Measurements from ENCODE around the gene RHOT2.
A peak's percentile ranks its signal among the peaks of the same experiment; 100 is the strongest.
"Not testable (repeated sequence)": the region's sequence is repeated elsewhere in the genome, so short reads cannot be mapped to it uniquely, and the experiment has no call there.

RHOT2 gene

DNA sequence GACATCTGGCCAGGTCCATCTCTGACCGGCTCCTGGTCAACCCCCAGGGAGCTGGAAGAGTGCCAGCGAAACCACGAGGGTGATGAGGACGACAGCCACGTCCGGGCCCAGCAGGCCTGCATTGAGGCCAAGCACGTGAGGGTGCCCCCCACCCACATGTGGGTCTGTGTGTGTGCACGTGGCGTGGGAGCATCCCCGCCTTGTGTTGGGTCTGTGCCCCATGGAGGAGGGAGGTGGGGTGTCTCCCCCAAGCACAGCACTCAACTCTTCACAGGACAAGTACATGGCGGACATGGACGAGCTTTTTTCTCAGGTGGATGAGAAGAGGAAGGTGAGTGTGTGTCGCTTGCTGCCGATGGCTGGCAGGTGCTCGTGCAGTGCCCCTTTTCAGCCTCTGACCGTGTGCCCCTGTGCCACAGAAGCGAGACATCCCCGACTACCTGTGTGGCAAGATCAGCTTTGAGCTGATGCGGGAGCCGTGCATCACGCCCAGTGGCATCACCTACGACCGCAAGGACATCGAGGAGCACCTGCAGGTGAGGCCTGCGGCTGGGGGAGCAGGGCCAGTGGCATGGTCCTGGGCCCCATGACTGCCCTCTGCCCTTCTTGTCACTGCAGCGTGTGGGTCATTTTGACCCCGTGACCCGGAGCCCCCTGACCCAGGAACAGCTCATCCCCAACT lies 14.0 kb downstream of the RHOT2 start:
- no peak for DNase-seq (ENCODE audit: low spot score)

DNA sequence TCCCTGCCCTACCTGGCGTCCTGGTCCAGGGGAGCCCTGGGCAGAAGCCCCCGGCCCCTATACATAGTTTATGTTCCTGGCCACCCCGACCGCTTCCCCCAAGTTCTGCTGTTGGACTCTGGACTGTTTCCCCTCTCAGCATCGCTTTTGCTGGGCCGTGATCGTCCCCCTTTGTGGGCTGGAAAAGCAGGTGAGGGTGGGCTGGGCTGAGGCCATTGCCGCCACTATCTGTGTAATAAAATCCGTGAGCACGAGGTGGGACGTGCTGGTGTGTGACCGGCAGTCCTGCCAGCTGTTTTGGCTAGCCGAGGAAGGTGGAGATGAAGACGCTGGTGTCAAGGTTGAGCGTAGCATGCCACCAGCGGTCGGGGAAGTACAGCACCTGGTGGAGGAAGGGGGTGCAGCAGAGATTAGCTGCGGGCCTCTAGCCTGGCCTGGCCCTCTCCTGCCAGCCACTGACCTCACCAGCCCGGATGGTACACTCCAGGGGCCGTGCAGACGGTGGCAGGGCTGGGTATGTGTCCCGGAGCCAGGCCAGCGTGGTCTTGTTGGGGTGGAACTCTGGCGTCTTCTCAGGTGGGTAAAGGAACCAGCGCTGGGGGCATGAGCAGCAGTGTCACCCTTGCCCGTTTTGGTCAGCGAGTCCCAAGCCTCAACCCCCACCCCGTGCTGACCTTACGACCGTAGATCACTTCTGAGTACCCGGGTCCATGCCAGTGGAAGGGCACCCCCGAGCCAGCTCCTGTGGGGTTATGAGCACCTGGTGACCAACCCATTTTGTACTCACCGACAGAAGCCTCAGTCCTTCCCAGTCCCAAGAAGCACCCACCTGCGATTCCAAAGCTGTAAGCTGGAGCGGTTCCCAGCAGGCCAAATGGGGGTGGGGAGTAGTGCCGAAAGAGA lies 14.8 kb downstream of the RHOT2 start:
- no peak for DNase-seq (ENCODE audit: low spot score)

DNA sequence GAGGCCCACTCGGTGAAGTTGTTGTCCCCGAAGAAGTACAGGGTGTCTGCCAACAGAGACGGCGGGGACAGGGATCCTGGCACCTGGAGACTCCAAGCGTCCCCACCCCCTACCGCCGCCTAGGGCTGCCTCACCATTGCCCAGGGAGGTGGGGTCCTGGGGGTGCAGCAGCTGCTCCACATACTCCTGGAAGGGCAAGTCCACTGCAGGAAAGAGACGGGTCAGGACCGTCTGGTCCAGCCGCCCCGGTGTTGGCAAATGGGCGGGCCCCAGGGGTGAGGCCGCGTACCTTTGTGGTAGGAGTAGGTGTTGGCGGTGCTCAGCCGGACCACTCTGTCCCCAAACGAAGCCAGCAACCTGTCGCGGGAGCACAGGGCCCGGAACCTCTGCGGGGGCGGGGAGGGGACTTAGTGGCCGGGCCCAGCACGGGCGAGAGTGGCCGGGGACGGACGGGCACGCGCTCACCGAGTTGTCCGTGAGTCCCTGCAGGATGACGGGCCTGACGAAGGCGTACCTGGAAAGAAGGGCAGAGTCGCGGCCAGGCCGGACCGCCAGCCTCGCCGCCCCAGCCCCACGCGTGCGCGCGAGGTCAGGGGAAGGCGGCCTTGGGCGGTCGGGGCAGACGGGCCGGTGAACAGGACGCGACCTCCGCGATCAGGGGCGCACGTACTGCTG lies 15.6 kb downstream of the RHOT2 start:
- no peak for DNase-seq (ENCODE audit: low spot score)

DNA sequence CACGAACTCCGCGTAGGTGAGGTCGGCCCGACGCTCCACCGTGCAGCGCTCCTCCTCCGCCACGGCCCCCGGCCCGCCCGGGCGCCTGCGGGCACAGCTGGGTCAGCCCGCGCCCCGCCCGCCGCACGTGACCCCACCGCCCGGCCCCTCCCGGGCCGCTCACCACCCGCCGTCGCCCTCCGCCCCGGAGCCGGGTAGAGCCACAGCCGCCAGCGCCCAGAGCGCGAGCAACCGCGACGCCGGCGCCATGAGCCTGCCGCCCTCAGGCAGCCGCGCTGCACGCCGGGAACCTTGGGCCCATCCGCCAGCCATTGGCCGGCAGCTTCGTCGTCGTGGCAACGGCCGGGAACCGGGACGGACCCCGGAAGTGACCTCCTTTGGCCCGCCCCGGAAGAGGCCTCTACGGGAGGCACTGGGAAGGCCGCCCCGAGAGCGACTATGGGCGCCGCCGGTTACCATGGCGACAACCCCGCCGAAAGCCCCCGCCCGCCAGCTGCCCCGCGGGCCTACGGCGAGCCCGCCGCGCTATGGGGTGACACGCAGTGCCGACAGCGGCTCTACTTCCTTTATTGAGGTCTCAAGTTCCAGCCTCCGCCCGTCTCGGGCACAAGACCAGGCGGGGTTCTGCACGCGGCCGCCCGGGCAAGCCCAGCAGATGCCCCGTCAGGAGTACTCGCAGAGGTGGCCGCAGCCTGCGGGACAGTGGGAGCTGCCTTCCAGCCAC lies 16.3 kb downstream of the RHOT2 start, which contains the start of gene JMJD8:
JMJD8 (minus strand) TSS at position 264 of the 724 bp plus-strand sequence; CDS start at position 249, 15 bp downstream.
- DNase-seq (ENCODE audit: low spot score), result peak; percentile 84

DNA sequence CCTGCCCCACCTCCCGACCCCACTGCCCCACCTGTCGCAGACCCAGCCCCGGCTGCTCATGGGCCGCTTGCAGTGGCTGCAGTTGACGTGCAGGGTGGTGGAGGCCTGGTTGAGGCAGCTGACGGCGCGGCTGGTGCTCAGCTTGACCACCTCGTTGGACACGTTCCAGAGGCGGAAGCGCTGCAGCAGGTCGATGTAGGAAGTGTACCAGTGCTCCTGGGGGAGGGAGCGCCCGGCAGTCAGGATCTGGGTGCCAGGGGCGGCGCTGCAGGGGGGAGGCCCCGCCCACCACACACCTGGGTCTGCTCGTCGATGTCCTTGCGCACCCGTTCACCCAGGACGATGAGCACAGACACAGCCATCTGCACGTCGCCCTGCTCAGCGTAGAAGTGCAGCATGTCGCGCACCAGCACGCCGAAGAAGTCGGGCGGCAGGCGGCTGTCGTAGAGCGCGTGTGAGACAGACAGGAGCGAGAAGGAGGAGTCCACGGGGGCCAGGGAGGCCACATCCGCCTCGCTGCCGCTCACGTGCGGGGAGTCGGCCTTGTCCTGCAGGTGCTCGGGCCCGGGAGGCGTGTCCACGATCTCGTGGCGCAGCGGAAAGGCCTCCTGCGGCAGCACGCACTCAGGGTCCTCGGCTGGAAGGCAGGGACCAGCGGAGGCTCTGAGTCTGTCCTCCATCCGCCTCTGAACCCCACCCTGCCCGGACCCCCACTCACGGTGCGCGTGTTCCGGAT lies 17.2 kb downstream of the RHOT2 start:
- no peak for DNase-seq (ENCODE audit: low spot score)

DNA sequence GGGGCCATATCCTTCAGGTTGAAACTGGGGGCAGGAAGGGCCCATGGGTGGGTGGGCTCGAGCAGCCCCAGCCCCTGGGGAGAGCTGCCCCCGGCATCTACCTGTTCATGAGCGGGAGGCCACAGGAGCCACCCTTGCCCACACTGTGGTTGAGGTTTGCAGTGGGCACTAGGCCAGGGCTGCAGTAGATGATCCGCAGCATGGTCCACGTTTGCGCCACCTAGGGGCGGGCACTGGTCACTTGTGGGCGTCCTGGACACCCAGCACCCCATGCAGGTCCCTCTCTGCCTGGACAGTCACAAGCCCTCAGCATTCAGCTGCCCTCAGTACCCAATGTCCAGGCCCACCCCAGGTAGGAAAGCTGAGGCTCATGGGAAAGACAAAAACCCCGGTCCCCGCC lies 18.0 kb downstream of the RHOT2 start:
- DNase-seq (ENCODE audit: low spot score), result no peak

DNA sequence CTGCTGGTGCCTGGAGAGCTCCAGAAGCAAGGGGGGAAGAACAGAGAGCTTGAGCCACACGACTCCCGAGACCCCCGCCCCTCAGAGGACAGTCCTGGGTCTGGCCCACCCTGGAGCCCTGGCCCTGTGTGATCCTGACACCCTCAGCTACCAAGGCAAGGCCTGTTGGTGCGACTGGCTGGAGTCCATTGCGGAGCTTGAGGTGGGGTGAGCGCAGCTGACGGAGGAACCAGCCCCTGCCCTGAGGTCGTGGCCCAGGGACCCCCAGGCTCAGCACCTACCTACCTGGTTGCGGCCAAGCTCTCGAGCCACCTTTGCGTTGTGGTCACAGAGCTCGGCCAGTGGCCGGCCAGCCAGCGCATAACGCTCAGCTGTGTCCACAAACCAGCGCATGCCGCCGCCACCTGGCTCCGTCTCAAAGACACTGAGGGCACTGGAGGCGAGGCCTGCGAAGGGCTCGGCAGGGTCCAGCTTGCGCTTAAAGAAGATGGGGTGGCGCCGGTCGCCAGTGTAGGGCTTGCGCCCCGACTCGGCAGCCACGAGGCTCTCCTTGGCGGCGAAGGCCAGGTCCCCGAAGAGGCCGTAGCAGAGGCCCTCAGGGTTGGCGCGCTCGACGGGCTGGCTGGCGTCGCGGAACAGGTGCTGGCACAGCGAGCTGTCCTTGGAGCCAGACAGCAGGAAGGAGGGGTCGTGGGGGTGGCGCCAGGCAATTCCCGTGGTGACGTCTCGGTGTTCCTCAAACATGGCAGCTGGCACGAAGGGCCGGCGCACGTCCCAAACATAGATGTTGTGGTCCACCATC lies 18.7 kb downstream of the RHOT2 start:
- DNase-seq (ENCODE audit: low spot score), result no peak

DNA sequence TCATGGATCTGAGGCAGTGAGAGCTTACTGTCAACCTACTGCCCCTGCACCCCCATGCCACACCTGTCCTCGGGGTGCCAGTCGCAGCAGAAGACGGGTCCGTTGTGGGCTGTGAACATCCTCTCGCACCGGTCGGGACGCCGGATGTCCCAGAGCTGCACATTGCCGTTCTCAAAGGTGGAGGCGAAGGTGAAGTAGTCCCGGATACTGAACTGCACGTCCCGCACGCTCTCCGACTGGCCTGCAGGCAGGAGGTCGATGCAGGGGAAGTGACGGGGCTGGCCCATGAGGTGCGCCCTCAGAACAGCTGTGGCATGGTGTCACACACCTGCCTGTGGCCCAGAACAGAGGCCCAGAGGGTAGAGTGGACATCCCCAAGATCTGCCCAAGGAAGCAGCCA lies 19.6 kb downstream of the RHOT2 start:
- DNase-seq (ENCODE audit: low spot score), result no peak

DNA sequence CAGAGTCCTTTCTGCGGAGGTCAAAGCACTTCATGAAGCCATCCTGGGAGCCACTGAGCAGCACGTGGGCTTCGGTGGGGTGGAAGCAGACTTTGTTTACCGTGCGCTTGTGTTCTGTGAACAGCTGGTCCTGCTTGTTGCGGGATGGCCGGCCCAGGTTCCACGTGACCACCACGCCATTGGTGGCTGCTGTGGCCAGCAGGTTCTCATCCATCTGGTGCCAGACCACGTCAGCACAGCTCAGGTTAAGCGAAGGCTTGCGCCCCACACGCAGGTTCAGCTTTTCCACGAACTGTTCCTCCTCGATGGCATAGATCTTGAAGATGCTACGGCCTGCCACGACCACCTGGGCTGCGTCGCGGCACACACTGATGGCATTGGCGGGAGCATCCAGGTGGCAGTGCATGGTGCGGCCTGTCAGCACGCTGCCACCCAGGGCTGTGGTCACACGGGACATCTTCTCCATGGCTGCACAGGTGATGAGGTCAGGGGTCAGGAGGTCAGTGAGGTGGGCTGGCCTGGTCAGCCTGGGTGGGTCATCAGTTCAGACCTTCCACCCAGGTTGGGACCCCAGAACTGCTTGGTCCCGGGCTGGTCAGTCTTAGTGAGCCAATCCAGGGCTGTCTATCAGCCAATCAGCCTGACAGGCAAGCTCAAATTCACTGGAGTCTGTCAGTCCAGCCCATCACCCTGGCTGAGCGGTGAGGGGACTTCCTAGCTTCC lies 21.4 kb downstream of the RHOT2 start:
- no peak for DNase-seq (ENCODE audit: low spot score)

DNA sequence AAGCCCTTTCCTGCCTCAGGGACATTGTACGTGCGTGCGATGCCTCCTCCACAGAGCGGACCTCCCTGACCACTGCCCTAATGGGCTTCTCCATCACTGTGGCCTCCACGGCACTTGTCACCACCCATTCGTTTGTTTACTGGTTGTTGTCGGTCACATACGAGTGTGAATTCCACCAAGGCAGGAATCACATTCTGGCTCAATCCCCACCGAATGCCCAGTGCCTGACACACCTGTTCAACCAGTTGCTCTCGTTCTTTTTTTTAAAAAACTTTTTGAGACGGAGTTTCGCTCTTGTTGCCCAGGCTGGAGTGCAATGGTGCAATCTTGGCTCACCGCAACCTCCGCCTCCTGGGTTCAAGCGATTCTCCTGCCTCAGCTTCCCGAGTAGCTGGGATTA lies 23.3 kb downstream of the RHOT2 start:
- DNase-seq (ENCODE audit: low spot score), result not testable (repeated sequence)

DNA sequence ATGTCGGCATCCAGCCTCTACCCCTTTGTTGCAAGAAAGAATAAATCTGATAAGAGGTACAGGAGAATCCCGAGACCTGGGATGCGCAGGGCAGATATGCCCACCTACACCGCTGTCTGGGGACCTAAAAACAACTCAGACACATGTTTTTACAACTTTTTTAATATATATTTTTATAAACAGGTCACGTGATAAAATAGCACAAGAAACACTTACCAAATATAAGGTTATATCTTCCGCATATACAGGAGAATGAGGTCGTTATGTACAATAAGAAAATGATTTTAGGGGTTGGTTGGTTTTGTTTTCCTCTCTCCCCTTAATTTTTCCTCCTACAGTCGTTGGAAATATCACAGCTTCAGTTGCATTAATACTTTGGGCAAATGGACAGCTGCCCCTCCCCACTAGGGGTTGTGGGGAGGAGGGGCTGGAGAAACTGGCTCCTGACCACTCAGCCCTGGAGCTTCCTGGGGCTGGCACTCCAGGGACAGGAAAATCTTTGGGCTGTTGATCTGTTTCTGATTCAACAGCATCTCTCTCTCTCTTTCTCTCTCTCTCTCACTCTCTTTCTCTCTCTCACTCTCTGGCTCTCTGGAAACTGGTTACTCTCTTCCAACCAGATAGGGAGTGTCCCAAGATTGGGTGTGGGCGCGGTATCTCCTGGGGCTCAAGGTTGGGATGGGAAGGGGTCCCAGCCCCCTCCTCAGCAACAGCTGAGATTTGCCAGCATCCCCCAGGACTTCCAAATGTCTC lies 24.6 kb downstream of the RHOT2 start:
- no peak for DNase-seq (ENCODE audit: low spot score)

DNA sequence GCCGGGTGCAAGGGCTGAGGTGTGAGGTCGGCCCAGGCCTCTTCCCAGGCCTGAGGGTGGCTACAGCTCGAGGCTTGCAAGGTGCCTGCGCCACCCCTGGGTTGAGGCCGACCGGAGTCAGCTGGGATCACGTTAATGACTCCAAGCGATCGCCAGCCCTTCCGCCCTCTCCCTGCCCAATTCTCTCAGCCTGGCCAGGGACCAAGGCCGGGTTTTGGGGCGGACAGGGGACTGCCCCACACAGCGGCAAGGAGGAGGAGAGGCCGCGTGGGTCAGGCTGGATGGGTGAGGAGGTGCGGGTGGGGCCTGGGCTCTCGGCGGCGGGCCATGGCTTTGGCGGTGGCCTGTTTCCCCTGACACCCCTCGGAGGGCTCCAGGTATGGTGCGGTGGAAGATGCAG lies 25.4 kb downstream of the RHOT2 start:
- no peak for DNase-seq (ENCODE audit: low spot score)

DNA sequence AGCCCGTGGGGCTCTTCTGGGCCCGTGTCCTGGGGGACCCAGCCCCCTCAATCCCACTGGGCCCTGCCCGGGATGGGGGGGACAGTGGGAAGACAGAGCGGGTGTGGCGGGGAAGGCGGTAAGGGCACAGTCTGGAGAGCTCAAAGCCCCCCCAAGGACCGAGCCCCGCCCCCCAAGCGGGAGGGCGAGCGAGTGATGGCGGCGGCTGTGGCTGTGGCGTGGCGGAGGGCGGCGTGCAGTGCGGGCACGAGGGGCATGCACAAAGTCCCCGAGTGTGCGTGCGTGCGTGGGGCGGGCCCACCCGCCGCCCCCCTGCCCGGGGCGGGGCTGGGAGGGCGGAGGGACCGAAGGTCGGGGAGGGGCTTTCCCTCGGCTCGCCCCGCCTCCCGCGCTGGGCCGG lies 25.8 kb downstream of the RHOT2 start:
- DNase-seq (ENCODE audit: low spot score), result no peak

DNA sequence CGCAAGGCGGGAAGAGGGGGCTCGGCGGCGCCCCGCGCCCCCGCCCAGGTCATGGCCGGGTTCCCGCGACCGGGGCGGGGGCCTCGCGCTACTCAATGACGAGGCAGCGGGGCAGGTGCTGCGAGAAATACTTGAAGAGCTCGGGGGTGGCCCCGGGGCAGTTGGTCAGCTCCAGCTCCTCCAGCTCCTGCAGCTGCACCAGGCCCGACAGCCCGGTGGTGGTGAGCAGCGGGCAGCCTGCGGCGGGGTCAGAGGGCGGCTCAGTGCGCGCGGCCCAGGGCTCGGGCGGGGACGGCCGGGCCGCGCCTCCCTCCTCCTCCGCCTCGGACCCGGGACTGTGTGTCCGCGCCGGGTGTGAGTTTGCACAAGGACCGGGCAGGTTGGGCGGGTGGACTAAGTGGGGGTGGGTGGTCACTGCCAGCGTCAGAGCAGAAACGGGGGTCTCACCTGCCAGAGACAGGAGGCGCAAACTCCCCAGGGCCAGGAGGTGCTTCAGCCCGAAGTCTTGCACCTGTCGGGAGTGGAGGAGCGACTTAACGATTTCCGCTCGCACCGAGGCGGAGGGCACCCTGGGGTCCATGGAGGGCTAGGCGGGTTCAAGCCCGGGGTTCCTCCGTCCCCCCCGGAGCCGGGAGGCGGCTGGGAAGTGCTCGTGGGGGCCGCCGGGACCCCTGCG lies 26.4 kb downstream of the RHOT2 start:
- DNase-seq (ENCODE audit: low spot score), result no peak

DNA sequence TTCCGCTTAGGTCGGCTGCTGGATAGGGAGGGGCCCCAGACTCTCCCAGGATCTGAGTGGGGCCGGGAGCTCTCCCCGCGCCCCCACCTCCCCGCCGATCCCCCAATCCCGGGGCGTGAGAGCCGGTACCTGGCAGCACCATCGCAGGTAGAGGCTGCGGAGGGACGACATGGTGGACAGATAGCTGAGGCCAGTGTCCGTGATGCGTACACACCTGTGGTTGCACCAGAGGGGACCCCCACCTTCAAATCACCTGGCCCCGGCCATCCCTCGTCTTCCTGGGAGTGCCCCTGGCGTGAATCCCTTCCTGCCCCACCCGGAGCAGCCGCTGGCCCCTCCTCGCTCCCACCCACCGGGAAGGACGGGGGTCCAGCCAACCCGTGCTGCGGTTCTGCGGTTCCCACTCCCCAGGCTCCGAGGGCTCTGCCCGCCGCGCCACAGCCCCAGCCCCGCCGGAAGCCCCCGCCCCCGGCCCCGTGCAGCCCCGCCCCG lies 27.0 kb downstream of the RHOT2 start:
- no peak for DNase-seq (ENCODE audit: low spot score)

DNA sequence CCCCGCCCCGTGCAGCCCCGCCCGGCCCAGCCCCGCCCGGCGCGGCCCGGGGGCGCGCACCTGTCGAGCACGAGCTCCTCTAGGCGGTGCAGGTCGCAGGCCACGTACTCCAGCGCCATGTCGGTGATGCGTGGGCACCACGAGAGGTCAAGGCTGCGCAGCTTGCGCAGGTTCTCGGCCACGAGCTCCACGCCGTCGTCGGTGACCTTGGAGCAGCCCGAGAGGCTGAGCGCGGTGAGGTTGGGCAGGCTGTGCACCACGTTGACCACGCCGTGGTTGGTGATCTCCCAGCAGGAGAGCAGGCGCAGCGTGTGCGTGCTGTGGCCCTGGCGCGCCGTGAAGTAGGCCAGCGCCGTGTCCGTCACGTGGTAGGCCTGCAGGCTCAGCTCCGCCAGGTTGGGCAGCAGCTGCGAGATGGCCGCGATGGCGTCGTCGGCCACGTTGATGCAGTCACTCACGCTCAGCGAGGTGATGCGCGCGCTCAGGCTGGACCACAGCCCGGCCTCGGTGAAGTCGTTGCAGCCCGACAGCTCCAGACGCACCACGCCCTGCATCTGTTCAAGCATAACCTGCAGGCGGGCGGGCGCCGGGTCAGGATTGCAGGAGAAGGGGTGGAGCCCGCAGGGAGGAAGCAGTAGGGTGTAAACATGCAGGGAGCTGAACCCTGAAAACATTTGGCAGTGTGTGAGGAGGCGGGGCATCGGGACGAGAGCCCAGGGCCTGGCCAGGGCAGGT lies 27.6 kb downstream of the RHOT2 start:
- DNase-seq (ENCODE audit: low spot score), result no peak

DNA sequence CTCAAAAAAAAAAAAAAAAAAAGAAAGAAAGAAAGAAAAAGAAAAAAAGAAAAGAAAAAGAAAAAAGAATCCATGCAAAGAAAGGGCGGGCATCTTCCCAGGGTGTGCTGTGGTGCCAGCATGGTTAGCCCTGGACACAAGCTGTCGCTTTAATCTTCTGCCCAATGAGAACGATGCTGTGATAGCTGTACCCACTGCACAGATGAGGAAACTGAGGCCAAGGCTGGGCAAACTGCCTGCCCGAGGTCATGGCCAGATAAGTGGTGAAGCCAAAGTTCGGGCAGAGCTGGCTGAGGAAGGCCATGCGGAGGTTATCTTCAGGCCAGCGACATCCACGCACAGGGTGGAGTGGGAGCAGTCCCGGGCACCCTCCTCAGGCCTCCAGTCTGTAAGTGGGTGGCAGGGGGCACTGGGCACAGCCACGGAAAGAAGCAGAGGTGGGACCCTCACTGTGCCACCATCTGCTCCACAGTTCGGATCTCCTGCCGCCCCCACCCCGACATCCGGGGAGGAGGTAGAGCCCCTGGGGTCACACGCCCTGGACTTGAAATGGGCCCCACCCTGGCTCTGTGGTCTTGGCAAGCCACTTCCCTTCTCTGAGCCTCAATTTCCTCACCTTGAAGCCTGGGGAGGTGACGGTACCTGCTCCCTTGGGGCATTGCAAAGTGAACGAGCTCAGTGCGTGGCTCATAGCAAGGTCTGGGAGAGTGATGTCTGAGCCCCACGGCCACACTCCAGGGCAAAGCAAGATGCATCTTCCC lies 31.2 kb downstream of the RHOT2 start:
- DNase-seq (ENCODE audit: low spot score), result no peak

Measured in cerebellar cortex (tissue), 1 donor.